Panc1 (cell line): ENCODE measurements around the gene ALG9. TPM values are rescaled to one million over a fixed set of nuclear protein-coding genes. Genes with fewer than 3 reads are reported as not detected.
"Not testable (repeated sequence)": the region's sequence is repeated elsewhere in the genome, so short reads cannot be mapped to it uniquely, and the experiment has no call there.

Experiments
- ATAC-seq: fragments of 200-7000 bp; cut with Tn5 transposase; 2 replicates; pipeline ENCODE4 v1.9.1; 2020; ENCODE audit warnings: mild to moderate bottlenecking, moderate library complexity
- BruUV-seq: library from RNA; stranded (reverse); fragments of 400-500 nt; replicated peaks from 2 replicates; lab custom pipeline; 2021; lab: Mats Ljungman, UMichigan
- CTCF ChIA-PET: fragments of 300-600 bp; sonication (Branson Sonifier 250); formaldehyde crosslinking; loops from one replicate; lab custom pipeline; 2022; ENCODE audit warnings: antibody characterized with exemption; lab: Charles Lee
- POLR2A ChIA-PET: fragments of 300-600 bp; sonication (Branson Sonifier 250); formaldehyde crosslinking; loops from one replicate; lab custom pipeline; 2022; ENCODE audit warnings: antibody characterized with exemption; lab: Charles Lee
- DNase-seq: peaks from one replicate; pipeline ENCODE4 v3.0.0-alpha.2; 2010; ENCODE audit warnings: low read depth, low spot score
- H3K27ac ChIP-seq: 2 replicates; pipeline ENCODE4 v1.5.1; 2011; ENCODE audit warnings: mild to moderate bottlenecking, low read length, inconsistent platforms
- H3K27me3 ChIP-seq: fragments of 200-500 bp; sonication (Bioruptor generic); 2 replicates; pipeline ENCODE4 v1.6.0; 2014; ENCODE audit warnings: low read length, inconsistent platforms; ENCODE audit not compliant: control insufficient read depth, insufficient read depth
- H3K36me3 ChIP-seq: fragments of 200-500 bp; sonication (Bioruptor generic); 2 replicates; pipeline ENCODE4 v1.5.1; 2014; ENCODE audit warnings: inconsistent platforms, mild to moderate bottlenecking, low read length, moderate library complexity; ENCODE audit not compliant: control insufficient read depth, insufficient read depth
- H3K4me1 ChIP-seq: 2 replicates; pipeline ENCODE4 v1.5.1; 2011; ENCODE audit warnings: inconsistent platforms, mild to moderate bottlenecking, low read length, moderate library complexity; ENCODE audit not compliant: control insufficient read depth, insufficient read depth
- H3K4me3 ChIP-seq, 2 experiments: 2 replicates each; pipeline ENCODE4 v1.5.1; 2011 to 2012; ENCODE audit warnings: low read depth in 2 of 2, low read length in 2 of 2, mild to moderate bottlenecking in 2 of 2, inconsistent platforms in 1 of 2, moderate library complexity in 1 of 2
- H3K9me3 ChIP-seq: fragments of 200-500 bp; sonication (Bioruptor generic); 2 replicates; pipeline ENCODE4 v1.5.1; 2014; ENCODE audit warnings: low read depth, mild to moderate bottlenecking, inconsistent platforms, low read length, moderate library complexity; ENCODE audit not compliant: control insufficient read depth, insufficient read depth
- POLR2AphosphoS5 ChIP-seq: IDR thresholded peaks from 2 replicates; pipeline ENCODE4 v1.6.1; 2012; ENCODE audit warnings: mild to moderate bottlenecking, low read depth, low read length, moderate library complexity
- SIN3A ChIP-seq: IDR thresholded peaks from 2 replicates; pipeline ENCODE4 v1.6.1; 2012; ENCODE audit warnings: low read depth, mild to moderate bottlenecking, low read length, moderate library complexity, borderline replicate concordance; ENCODE audit not compliant: insufficient read depth
- TCF7L2 ChIP-seq: IDR thresholded peaks from 2 replicates; pipeline ENCODE4 v1.6.1; 2011; ENCODE audit warnings: mild to moderate bottlenecking, low read depth, low read length, inconsistent platforms
- in situ Hi-C: cut with HindIII; loops from 2 replicates; pipeline ENCODE4 v1.10.0; 2016; ENCODE audit warnings: low sequenced_read_pairs, low pct_unique_long_range_greater_than_20kb
- intact Hi-C: fragments of 100-400 bp; cut with micrococcal nuclease; formaldehyde crosslinking; loops from one replicate; pipeline ENCODE4 v1.10.0; 2022; ENCODE audit not compliant: unreplicated experiment
- total RNA-seq: library from RNA; stranded (reverse); gene quantifications from one replicate; pipeline ENCODE4 v1.2.1, GENCODE V29; 2021; ENCODE audit not compliant: unreplicated experiment
- TF ChIP-seq, protein P1 (sequence below), 2 experiments: IDR thresholded peaks; 2 replicates each; pipeline ENCODE4 v1.6.1; 2011 to 2012; ENCODE audit warnings: low read depth in 2 of 2, control low read depth in 1 of 2, low read length in 1 of 2, mild to moderate bottlenecking in 1 of 2, moderate library complexity in 1 of 2; ENCODE audit not compliant: insufficient read depth in 1 of 2
- TF ChIP-seq, protein P2 (sequence below): fragments of 450-650 bp; IDR thresholded peaks from 2 replicates; pipeline ENCODE4 v1.5.1; 2017; ENCODE audit warnings: mild to moderate bottlenecking

Gene ALG9
- total RNA-seq, 1 experiment from 2014 or later: 27.1 TPM

DNA sequence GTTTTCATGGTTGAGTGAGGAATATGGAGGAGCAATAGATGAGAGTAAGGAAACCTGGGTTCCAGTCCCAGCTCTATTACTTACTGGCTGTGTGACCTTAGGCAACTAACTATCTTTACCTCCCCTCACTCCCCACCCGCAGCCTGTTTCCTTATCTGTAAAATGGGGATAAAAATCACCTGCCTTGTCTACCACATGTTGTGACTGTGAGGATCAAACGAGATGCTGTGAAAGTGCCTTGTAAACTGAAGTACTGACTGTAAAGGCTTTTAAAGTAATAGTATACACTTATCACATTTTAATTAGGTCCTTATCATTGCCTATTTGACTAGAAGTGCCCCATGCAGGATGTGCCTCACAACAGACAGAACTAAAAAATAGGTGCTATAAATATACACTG lies 86.3 kb downstream of the ALG9 start:
- Histone ChIP-seq H3K9me3 (no peaks in the 10 kb centered on the region), H3K27me3 (no peaks in the 10 kb centered on the region), H3K36me3 (peaks cover 2% of the 10 kb centered on the region; the same call in 1 of the 2 replicates), H3K4me1 (no peaks in the 10 kb centered on the region), H3K4me3 (no peak overlapping the region), H3K27ac (no peak overlapping the region)
- ATAC-seq: no peak
- ChIA-PET CTCF (interaction anchor here (0.6 kb wide), 1 partner anchor 29 kb away, joined by 8 read pairs; no protein-coding TSS in a partner anchor), POLR2A (no interaction called here)
- no peak for DNase-seq
- in situ Hi-C loops: no loop called here
- intact Hi-C loops: no loop called here
- TF ChIP-seq, protein P1, sequence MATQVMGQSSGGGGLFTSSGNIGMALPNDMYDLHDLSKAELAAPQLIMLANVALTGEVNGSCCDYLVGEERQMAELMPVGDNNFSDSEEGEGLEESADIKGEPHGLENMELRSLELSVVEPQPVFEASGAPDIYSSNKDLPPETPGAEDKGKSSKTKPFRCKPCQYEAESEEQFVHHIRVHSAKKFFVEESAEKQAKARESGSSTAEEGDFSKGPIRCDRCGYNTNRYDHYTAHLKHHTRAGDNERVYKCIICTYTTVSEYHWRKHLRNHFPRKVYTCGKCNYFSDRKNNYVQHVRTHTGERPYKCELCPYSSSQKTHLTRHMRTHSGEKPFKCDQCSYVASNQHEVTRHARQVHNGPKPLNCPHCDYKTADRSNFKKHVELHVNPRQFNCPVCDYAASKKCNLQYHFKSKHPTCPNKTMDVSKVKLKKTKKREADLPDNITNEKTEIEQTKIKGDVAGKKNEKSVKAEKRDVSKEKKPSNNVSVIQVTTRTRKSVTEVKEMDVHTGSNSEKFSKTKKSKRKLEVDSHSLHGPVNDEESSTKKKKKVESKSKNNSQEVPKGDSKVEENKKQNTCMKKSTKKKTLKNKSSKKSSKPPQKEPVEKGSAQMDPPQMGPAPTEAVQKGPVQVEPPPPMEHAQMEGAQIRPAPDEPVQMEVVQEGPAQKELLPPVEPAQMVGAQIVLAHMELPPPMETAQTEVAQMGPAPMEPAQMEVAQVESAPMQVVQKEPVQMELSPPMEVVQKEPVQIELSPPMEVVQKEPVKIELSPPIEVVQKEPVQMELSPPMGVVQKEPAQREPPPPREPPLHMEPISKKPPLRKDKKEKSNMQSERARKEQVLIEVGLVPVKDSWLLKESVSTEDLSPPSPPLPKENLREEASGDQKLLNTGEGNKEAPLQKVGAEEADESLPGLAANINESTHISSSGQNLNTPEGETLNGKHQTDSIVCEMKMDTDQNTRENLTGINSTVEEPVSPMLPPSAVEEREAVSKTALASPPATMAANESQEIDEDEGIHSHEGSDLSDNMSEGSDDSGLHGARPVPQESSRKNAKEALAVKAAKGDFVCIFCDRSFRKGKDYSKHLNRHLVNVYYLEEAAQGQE (IDR thresholded peaks at IDR 0.05; ENCODE audit: insufficient read depth in 1 of 2, low read depth in 2 of 2, low read length in 1 of 2): no peak
- TF ChIP-seq TCF7L2 (no peak), SIN3A (no peak), POLR2AphosphoS5 (no peak)
- TF ChIP-seq, protein P2, sequence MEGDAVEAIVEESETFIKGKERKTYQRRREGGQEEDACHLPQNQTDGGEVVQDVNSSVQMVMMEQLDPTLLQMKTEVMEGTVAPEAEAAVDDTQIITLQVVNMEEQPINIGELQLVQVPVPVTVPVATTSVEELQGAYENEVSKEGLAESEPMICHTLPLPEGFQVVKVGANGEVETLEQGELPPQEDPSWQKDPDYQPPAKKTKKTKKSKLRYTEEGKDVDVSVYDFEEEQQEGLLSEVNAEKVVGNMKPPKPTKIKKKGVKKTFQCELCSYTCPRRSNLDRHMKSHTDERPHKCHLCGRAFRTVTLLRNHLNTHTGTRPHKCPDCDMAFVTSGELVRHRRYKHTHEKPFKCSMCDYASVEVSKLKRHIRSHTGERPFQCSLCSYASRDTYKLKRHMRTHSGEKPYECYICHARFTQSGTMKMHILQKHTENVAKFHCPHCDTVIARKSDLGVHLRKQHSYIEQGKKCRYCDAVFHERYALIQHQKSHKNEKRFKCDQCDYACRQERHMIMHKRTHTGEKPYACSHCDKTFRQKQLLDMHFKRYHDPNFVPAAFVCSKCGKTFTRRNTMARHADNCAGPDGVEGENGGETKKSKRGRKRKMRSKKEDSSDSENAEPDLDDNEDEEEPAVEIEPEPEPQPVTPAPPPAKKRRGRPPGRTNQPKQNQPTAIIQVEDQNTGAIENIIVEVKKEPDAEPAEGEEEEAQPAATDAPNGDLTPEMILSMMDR: no peak
- BruUV-seq: no TSS peak

DNA sequence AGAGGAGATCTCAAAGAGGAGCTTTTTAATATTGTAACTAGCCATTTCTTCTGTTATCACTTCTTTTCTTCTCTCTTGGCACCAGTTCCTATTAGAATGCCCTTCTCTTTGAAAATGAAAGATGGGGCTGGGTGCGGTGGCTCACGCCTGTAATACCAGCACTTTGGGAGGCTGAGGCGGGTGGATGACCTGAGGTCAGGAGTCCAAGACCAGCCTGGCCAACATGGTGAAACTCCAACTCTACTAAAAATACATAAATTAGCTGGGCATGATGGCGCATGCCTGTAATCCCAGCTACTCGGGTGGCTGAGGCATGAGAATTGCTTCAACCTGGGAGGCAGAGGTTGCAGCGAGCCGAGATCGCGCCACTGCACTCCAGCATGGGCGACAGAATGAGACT lies 87.1 kb downstream of the ALG9 start:
- DNase-seq, H3K4me1 ChIP-seq, H3K4me3 ChIP-seq, H3K27me3 ChIP-seq, ATAC-seq, H3K9me3 ChIP-seq, in situ Hi-C loops, intact Hi-C loops, H3K36me3 ChIP-seq, H3K27ac ChIP-seq, CTCF ChIA-PET, BruUV-seq, POLR2A ChIA-PET: not testable (repeated sequence)

DNA sequence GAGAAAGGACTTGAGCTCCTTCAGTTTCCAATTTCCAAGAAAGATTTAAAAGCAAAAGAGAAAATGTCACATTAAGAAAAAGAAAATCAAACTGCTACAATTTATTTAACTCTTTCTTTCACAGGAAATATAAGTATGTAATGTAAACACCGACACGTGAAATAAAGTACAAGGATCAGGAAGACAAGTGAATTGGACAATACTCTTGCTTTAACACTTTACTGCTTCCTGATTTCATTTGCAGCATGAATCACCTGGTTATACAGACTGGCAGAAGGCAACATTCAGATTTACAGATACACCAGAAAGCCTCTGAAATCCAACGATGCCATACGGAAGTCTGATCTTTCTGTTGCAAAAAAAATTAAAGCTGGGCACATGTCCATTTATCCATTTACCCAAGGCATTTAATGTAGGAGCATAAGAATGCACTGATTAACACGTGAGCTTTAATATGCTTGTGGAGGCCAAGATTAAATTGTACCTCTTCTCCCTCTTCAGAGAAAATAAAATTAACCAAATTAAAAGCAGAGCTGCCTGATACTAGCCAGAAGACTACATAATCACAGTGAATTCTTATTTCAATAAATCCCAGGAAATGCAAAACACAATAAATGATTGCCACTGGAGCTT lies 89.2 kb downstream of the ALG9 start:
- Histone ChIP-seq H3K36me3 (peaks cover 2% of the 10 kb centered on the region; the same call in 1 of the 2 replicates), H3K27me3 (no peaks in the 10 kb centered on the region), H3K4me1 (no peaks in the 10 kb centered on the region), H3K9me3 (no peaks in the 10 kb centered on the region), H3K4me3 (no peak overlapping the region), H3K27ac (no peak overlapping the region)
- ATAC-seq (no peak), DNase-seq (no peak)
- CTCF ChIA-PET: no interaction called here
- BruUV-seq: no TSS peak
- TF ChIP-seq SIN3A (no peak), TCF7L2 (no peak), POLR2AphosphoS5 (no peak)
- TF ChIP-seq, protein P1 (IDR thresholded peaks at IDR 0.05; ENCODE audit: insufficient read depth in 1 of 2, low read depth in 2 of 2, low read length in 1 of 2): no peak
- TF ChIP-seq, protein P2: no peak
- POLR2A ChIA-PET: no interaction called here
- in situ Hi-C loops: no loop called here
- intact Hi-C loops: no loop called here
